NCI-H128 (cell line): ENCODE data around the gene C1orf21.

Experiments used
- DNase-seq: peaks from one replicate; lab custom pipeline; 2025; ENCODE audit not compliant: unreplicated experiment; lab: John Stamatoyannopoulos, UW

Gene C1orf21

DNA sequence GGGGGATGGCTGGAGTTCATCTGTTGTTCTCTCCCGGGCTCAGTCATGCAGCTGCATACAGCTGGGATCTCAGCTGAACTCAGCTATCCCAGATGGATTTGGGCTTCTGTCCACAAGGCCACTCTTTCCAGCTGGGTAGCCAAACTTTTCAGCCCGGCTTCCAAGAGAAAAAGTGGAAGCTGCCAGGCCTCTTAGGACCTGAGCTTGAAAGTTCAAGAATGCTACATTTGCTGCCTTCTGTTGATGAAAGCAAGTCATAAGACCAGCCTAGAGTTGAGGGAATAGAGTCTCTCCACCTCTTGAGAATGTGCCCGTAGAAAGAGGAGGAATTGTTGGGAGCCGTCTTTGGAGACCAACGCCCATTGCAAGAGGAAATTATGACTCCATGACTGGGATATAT lies 95.3 kb downstream of the C1orf21 start:
- DNase-seq = no peak

GRCh38 chr1:184483101-184483683 lies 96.4 kb downstream of the C1orf21 start:
- no peak for DNase-seq

DNA sequence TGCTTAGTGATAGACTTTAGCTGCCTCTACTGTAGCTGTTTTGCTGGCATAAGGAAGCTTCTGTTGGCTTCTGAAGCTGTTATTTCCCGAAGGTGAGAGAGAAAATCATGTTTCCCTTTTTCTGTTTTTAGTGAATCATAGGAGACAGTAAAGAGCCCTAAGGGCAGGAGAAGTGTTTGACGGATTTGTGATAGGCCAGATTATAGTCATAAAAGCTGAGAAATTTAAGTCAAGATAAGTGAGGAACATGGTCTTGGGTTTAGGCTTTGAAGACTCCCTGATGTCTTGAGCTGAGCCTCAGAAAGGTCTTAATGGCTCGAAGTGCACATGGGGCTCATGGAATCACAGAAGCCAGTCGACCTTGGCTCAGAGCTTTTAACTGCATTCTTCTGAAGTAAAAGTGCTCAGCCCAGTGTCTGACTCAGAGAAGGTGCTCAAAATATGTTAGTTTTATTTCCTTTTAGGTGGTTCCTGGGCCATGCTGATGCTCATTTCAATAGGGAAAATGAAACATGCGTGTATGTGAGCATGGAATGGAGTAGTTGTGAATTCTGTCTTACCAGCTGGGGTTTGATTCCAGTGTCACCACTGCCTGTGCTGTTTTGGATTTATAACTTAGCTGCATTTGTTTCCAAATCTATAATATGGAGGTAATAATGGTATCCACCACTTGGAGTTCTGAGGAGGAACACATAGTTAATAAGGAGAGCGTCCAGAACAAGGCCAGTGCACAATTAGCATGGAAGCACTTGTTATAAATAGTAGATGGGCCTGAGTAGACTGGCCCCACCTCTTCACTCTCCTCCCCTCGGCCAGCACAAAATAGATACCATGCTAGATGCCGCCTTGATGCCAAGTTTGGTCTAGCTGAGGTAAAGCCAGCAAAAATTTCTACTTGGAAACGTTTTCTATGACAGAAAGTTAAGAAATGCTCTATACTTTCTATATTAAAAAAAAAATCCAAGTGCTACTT lies 99.2 kb downstream of the C1orf21 start:
- DNase-seq = no peak

DNA sequence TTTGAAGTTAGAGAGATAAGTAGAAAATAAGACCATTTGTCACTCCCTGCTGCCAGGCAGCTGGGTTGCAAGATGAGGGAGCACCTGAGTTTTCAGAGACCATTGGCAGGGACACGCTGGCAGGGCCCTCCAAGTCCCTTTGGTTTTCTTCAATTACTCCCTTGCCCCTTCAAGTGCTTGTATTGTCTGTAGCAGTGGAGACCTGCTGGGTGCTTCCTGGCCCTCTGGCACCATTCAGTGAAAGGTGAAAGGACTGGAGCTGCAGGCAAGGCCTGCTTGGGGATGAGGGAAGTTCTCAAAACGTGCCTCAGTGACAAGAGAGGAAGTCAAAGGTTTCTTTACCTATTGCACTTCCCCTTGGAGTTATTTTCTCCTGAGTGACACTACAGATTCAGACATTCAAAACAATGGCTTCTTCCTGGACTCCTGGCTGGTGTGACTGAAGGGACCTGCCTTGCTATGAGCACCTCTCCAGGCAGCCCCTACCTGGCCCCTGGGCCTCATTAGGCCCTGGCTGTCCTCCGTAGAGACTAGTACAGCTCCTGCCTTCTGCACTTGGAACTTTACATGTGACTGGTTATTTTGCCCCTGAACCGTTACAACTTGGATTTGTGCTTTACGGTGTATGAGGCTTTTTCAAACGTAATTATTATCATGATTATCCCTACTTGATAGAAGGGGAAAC lies 100.1 kb downstream of the C1orf21 start:
- DNase-seq = no peak

DNA sequence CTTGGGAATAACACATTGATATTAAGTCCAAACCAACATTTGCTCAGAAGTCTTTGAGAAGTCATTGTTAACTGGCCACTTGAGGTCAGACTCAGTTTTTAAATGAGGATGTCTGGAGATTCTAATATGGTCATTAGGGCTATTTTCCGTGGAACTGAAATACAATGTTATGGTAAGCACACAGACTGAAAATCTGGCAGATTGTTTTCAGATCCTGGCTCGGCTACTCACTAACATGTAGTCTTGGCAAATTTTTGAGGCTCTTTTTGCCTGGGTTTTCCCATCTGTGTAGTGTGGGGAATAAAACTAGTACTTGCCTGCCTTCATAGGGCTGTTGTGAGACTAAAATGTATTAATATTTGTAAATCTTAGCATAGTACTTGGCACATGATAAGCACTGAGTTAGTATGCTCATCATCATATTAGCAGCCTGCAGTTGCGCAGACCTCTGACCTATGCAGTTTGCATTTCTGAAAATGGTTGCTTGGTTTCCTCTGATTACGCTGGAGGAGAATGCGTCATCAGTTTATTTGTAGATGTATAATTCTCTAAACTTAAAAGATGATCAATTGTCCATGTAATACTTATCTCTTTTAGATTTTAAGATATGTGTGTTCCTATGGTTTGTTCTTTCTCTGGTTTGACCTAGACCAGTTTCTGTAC lies 100.8 kb downstream of the C1orf21 start:
- no peak for DNase-seq

DNA sequence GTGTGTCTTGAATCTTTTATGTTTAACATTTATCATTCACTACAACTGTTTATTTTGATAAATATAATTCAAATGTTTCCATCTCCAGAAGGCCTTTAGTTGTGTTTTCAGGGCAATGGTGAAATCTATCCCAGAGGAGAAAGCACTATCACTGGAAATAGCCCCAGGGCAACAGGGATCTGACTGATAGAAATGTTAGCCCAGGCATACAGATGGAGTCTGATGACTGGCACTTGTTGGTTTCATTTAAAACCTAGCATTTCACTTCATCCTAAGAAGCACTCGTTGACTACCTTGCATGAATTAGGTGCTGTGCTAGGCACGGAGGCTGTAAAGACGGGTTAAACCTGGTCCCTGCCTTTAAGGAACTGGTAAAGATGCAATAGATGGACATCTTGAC lies 103.1 kb downstream of the C1orf21 start:
- DNase-seq = no peak

DNA sequence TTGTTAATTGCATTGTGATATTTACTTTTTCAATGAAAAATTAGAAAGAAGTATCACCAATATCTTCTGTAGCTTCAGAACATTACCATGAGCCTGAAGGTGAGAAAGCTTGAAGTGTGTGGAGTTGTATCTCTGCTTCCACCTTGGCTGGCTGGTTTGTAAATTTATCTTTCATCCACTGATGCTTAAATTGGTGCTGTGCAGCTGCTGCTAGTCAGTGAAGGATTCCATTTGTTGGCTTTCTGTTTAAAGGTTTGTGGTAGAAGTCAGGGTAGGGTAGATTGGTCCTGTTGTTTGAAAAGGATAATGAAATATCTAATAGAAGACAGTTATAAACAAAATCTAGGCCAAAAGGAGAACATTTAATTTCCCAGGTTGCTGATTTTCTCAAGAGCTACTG lies 105.7 kb downstream of the C1orf21 start:
- no peak for DNase-seq

- no peak for DNase-seq
Measured at GRCh38 chr1:184493987-184494388, 107.2 kb downstream of the C1orf21 start.

DNA sequence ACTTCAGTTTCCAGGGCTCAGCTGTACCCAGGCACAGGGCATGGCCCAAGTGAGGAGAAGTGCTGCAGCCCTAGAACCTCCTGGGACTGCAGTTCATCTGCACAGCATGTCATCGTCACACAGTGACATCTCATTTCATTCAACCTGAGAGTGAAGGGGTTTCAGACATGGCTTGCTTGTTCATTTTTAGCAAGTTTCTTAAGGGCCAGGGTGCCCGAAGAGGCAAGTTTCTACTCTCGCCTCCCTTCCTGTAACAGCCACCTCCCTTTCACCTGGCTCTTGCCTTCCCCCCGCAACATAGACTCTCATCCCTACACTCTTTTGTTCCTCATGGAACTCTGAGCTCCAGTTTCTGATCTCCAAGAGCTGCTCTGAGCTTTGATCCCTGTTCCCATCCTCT lies 108.1 kb downstream of the C1orf21 start:
- no peak for DNase-seq

- DNase-seq = no peak
Measured at GRCh38 chr1:184497959-184498723, 111.3 kb downstream of the C1orf21 start.

DNA sequence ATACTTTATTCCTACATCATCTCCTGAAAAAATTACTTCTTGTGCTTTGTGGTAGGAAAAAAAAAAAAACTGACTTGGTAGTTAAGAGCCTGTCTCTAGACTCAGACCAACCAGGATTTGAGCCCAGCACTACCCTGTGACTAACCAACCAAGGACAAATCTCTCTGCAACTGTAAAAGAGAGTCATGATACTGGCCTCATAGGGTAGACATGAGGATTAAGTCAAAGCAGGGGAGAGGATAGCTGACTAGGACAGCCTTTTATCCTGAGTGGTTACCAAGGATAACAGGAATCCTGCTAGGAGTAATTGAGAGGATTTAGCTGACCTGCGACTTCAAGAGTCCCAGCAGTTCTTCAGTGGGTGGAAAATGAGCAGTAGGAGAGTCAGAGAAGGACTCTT lies 112.8 kb downstream of the C1orf21 start:
- no peak for DNase-seq

- DNase-seq = no peak
Measured at GRCh38 chr1:184502161-184502560, 115.3 kb downstream of the C1orf21 start.

GRCh38 chr1:184503221-184503749 lies 116.5 kb downstream of the C1orf21 start:
- no peak for DNase-seq

DNA sequence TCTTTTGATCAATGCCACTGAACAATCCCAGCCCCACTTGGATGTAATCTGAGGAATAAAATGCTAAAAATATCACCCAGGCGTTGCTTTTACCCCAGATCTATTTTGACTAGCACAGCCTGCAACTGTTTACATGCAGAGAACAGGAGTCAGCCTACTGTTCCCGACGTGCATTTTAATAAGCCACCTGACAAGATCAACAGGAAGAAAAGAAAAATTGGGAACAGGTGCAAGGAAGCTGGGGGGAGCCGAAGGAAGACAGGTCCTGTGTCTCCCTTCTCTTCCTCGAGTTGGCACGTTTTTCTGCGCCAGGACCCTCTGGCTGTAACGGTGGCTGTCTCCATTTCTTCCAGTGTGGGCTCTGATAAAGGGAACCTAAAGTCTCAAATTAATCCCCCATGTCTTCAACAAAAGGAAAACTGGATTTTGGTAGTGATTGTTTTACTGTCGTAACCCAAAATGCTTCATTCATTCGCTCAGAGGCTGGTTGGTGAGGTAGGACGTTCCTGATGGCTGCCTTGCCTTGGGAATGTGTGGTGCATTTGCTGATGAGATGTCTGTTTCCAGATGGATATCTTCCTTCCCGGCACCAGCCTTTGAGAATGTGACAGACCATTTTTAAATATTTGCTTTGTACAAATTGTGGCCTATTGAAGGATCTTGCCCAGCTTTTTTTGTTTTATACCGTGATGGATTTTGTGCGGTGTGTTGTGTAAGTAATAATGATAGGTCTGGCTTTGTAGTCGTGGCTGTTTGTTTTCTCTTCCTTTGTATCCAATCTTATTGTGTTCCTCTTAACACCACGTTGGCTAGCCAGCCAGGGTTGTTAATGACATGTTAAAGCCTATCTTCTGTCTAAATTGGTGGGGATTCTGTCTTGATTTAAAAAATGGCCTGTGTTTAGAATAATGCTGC lies 117.5 kb downstream of the C1orf21 start:
- no peak for DNase-seq

GRCh38 chr1:184504955-184505338 lies 118.1 kb downstream of the C1orf21 start:
- DNase-seq = no peak

- DNase-seq = no peak
Measured at GRCh38 chr1:184506481-184506880, 119.7 kb downstream of the C1orf21 start.

DNA sequence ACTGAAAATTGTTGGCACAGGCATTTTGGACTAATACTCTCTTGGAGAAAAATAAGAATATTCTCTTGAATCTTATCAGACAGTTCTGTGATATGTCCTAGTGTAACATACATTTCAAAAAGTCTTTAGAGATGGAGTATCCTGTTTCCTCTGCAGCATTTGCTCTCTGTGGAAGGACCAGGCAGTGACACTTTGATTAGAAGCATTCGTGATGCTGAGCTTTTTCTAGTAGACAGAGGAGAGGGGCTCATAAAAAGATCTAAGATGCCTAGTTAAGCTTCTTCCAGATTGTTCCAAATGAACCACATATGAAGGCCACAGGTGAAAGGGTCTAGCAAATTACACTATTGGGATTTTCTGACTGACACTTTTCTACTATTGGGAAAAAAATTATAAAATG lies 120.3 kb downstream of the C1orf21 start:
- DNase-seq = no peak

DNA sequence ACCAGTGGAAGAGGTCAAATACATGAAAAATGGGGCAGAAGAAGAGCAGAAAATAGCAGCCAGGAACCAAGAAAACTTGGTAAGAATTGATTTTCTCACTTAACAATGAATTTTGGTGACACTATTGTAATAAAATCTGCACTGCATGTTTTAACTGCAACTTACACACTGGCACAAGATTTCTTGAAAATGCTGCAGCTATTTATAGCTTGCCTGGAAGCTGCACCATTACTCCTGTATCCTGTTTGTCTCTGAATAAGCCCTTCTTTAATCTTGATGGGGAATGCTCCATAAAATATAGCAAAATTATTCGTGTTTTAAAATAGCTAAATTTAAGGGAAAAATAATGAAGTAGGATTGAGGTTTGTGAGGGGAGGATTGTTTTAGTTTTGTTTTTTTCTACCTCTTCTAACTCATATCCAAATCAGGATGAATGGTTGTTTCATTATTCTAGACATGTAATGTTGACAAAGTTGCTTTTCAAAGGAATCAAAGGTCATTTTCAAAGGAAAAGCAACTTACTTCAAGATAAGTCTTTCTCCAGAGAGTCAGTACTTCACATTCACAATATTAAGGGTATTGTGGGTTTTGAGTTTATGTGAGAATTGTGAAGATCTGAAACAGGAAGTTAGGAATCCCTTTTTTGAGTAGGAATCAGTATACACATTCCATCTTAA lies 120.9 kb downstream of the C1orf21 start:
- DNase-seq = no peak

GRCh38 chr1:184509105-184509504 lies 122.3 kb downstream of the C1orf21 start:
- DNase-seq = no peak
